ENCODE results near the gene NOS3. TPM values are rescaled to one million over a fixed set of nuclear protein-coding genes. Genes with fewer than 3 reads are reported as not detected.

Gene NOS3
- total and polyA plus RNA-seq, 9 of the 15 experiments (the other 6 are each of a cell fraction or from before 2014, with no cell fraction given): 1.1 to 121 (median 23.6) TPM

- TF ChIP-seq, protein P1, sequence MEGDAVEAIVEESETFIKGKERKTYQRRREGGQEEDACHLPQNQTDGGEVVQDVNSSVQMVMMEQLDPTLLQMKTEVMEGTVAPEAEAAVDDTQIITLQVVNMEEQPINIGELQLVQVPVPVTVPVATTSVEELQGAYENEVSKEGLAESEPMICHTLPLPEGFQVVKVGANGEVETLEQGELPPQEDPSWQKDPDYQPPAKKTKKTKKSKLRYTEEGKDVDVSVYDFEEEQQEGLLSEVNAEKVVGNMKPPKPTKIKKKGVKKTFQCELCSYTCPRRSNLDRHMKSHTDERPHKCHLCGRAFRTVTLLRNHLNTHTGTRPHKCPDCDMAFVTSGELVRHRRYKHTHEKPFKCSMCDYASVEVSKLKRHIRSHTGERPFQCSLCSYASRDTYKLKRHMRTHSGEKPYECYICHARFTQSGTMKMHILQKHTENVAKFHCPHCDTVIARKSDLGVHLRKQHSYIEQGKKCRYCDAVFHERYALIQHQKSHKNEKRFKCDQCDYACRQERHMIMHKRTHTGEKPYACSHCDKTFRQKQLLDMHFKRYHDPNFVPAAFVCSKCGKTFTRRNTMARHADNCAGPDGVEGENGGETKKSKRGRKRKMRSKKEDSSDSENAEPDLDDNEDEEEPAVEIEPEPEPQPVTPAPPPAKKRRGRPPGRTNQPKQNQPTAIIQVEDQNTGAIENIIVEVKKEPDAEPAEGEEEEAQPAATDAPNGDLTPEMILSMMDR (IDR thresholded peaks at IDR 0.05 in 2 of 3, conservative IDR thresholded peaks at IDR 0.05 in 1 of 3; ENCODE audit: insufficient read depth in 2 of 3, low read depth in 1 of 3, low read length in 3 of 3): peak in 1 of 3 experiments; percentile 6; a peak in 1 of 6 replicates
- TF ChIP-seq PCBP1 (IDR thresholded peaks at IDR 0.05; ENCODE audit: low read depth, low read length, poor library complexity, severe bottlenecking) (peak; percentile 27), FIP1L1 (IDR thresholded peaks at IDR 0.05; ENCODE audit: low read depth, low read length, poor library complexity, severe bottlenecking) (peak; percentile 43), ZNF586 (CRISPR knock-in tag; conservative IDR thresholded peaks at IDR 0.05) (no peak), ZNF282 (CRISPR knock-in tag; IDR thresholded peaks at IDR 0.05) (no peak), ZNF584 (CRISPR knock-in tag; IDR thresholded peaks at IDR 0.05; ENCODE audit: low read depth) (no peak), ZNF41 (CRISPR knock-in tag; conservative IDR thresholded peaks at IDR 0.05) (no peak), ZNF184 (CRISPR knock-in tag; IDR thresholded peaks at IDR 0.05) (no peak), GTF2F1 (IDR thresholded peaks at IDR 0.05; ENCODE audit: low read depth, low read length) (no peak), ZBED1 (IDR thresholded peaks at IDR 0.05) (no peak), ZNF592 (IDR thresholded peaks at IDR 0.05) (no peak; the same call in 1 of the 2 replicates), ZNF740 (CRISPR knock-in tag; IDR thresholded peaks at IDR 0.05) (no peak), ZNF740 (tag; IDR thresholded peaks at IDR 0.05) (no peak), ELK3 (CRISPR knock-in tag; IDR thresholded peaks at IDR 0.05) (no peak), ZNF511 (CRISPR knock-in tag; IDR thresholded peaks at IDR 0.05) (0 out of 2 replicates have a peak, but pooled peaks have one; percentile 22)
- TF ChIP-seq, protein P2, sequence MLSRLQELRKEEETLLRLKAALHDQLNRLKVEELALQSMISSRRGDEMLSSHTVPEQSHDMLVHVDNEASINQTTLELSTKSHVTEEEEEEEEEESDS (CRISPR knock-in tag; IDR thresholded peaks at IDR 0.05): no peak
- TF ChIP-seq, protein P3, sequence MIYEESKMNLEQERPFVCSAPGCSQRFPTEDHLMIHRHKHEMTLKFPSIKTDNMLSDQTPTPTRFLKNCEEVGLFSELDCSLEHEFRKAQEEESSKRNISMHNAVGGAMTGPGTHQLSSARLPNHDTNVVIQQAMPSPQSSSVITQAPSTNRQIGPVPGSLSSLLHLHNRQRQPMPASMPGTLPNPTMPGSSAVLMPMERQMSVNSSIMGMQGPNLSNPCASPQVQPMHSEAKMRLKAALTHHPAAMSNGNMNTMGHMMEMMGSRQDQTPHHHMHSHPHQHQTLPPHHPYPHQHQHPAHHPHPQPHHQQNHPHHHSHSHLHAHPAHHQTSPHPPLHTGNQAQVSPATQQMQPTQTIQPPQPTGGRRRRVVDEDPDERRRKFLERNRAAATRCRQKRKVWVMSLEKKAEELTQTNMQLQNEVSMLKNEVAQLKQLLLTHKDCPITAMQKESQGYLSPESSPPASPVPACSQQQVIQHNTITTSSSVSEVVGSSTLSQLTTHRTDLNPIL (CRISPR knock-in tag; IDR thresholded peaks at IDR 0.05): no peak
Observed at GRCh38 chr7:151018421-151019129, 27.8 kb downstream of the NOS3 start (continued).

Measured in K562 (cell line).